HCT116 (cell line): ENCODE data around the gene GRB2. TPM values are rescaled to one million over a fixed set of nuclear protein-coding genes. Genes with fewer than 3 reads are reported as not detected.

Source experiments
- ATAC-seq: fragments of 200-7000 bp; cut with Tn5 transposase; 2 replicates; pipeline ENCODE4 v1.9.1; 2020; ENCODE audit warnings: mild to moderate bottlenecking, moderate library complexity
- BruUV-seq: library from RNA; stranded (reverse); fragments of 400-500 nt; replicated peaks from 2 replicates; lab custom pipeline; 2021; lab: Mats Ljungman, UMichigan
- CTCF ChIA-PET: fragments of 300-600 bp; sonication (Branson Sonifier 250); formaldehyde crosslinking; loops from one replicate; lab custom pipeline; 2021; ENCODE audit warnings: antibody characterized with exemption; lab: Charles Lee
- POLR2A ChIA-PET: fragments of 300-600, 350-600 bp; sonication (Branson Sonifier 250); formaldehyde crosslinking; loops from one replicate; lab custom pipeline; 2021; ENCODE audit warnings: antibody characterized with exemption; lab: Charles Lee
- RAD21 ChIA-PET, 2 experiments: fragments of 300-600 bp; sonication (Branson Sonifier 250); formaldehyde crosslinking; loops; one replicate each; lab custom pipeline; 2023; ENCODE audit warnings: low total read pairs in 2 of 2; ENCODE audit not compliant: uncharacterized antibody in 2 of 2, unreplicated experiment in 2 of 2, low non-redundant PET in 1 of 2; lab: Charles Lee
- DNase-seq: peaks from one replicate; pipeline ENCODE4 v3.0.0-alpha.2; 2010; ENCODE audit warnings: low read depth, low spot score
- H2AFZ ChIP-seq: fragments of 200-600 bp; shearing (Covaris generic), sonication (generic); 2 replicates; pipeline ENCODE4 v1.6.1; 2017; ENCODE audit warnings: low read depth, mixed run types, mixed read lengths, antibody characterized with exemption, low read length; ENCODE audit not compliant: poor library complexity, severe bottlenecking
- H3K27ac ChIP-seq: 2 replicates; pipeline ENCODE4 v1.5.1; 2012; ENCODE audit warnings: low read depth, low read length
- H3K27me3 ChIP-seq: fragments of 200-600 bp; sonication (generic); 2 replicates; pipeline ENCODE4 v1.6.1; 2016; ENCODE audit warnings: mixed run types, low read length, mixed read lengths; ENCODE audit not compliant: insufficient read depth
- H3K36me3 ChIP-seq, 2 experiments: fragments of 200-500 bp in 1 of 2; fragments of 200-600 bp in 1 of 2; sonication (Bioruptor generic) in 1 of 2; sonication (generic) in 1 of 2; 2 replicates each; pipeline versions ENCODE4 v1.5.1 to v1.6.1; 2014 to 2016; ENCODE audit warnings: low read length in 2 of 2, inconsistent platforms in 1 of 2, mixed read lengths in 1 of 2, mixed run types in 1 of 2; ENCODE audit not compliant: insufficient read depth in 2 of 2, control insufficient read depth in 1 of 2
- H3K4me1 ChIP-seq, 2 experiments: fragments of 200-600 bp in 1 of 2; sonication (generic) in 1 of 2; 2 replicates each; pipeline versions ENCODE4 v1.5.1 to v1.6.1; 2012 to 2017; ENCODE audit warnings: low read length in 2 of 2, inconsistent platforms in 1 of 2, mild to moderate bottlenecking in 1 of 2, mixed read lengths in 1 of 2, mixed run types in 1 of 2, moderate library complexity in 1 of 2; ENCODE audit not compliant: insufficient read depth in 2 of 2, control insufficient read depth in 1 of 2
- H3K4me2 ChIP-seq: fragments of 200-600 bp; sonication (generic); 2 replicates; pipeline ENCODE4 v1.6.1; 2017; ENCODE audit warnings: mixed run types, low read length, mixed read lengths
- H3K4me3 ChIP-seq, 2 experiments: fragments of 200-600 bp in 1 of 2; sonication (generic) in 1 of 2; replicated peaks in 1 of 2; 2 replicates each; pipeline ENCODE4 v1.5.1; 2011 to 2016; ENCODE audit warnings: low read length in 2 of 2, control low read depth in 1 of 2, low read depth in 1 of 2, mild to moderate bottlenecking in 1 of 2, mixed read lengths in 1 of 2, mixed run types in 1 of 2
- H3K79me2 ChIP-seq: fragments of 200-600 bp; sonication (generic); 2 replicates; pipeline ENCODE4 v1.6.1; 2017; ENCODE audit warnings: mild to moderate bottlenecking, mixed run types, low read length, moderate library complexity, mixed read lengths; ENCODE audit not compliant: insufficient read depth
- H3K9ac ChIP-seq: fragments of 200-600 bp; sonication (generic); 2 replicates; pipeline ENCODE4 v1.6.1; 2016; ENCODE audit warnings: low read length, mixed read lengths
- H3K9me2 ChIP-seq: fragments of 200-600 bp; sonication (generic), shearing (Covaris generic); 2 replicates; pipeline ENCODE4 v1.6.1; 2017; ENCODE audit warnings: mixed run types, mild to moderate bottlenecking, moderate library complexity; ENCODE audit not compliant: insufficient read depth
- H3K9me3 ChIP-seq, 2 experiments: fragments of 200-500 bp in 1 of 2; fragments of 200-600 bp in 1 of 2; sonication (Bioruptor generic) in 1 of 2; sonication (generic) in 1 of 2; 2 replicates each; pipeline ENCODE4 v1.6.1; 2014 to 2017; ENCODE audit warnings: low read length in 2 of 2, mixed read lengths in 2 of 2, inconsistent platforms in 1 of 2, low read depth in 1 of 2, mild to moderate bottlenecking in 1 of 2, mixed run types in 1 of 2, moderate library complexity in 1 of 2; ENCODE audit not compliant: control insufficient read depth in 1 of 2, insufficient read depth in 1 of 2
- H4K20me1 ChIP-seq: fragments of 200-600 bp; sonication (generic), shearing (Covaris generic); 2 replicates; pipeline ENCODE4 v1.6.1; 2017; ENCODE audit warnings: mixed run types, mild to moderate bottlenecking, moderate library complexity; ENCODE audit not compliant: insufficient read depth
- CBX3 ChIP-seq: IDR thresholded peaks from 2 replicates; pipeline ENCODE4 v1.6.1; 2012; ENCODE audit warnings: low read depth
- CEBPB ChIP-seq: IDR thresholded peaks from 2 replicates; pipeline ENCODE4 v1.6.1; 2012; ENCODE audit warnings: low read depth
- EGR1 ChIP-seq: IDR thresholded peaks from 2 replicates; pipeline ENCODE4 v1.6.1; 2012; ENCODE audit warnings: low read depth
- ELF1 ChIP-seq: IDR thresholded peaks from 2 replicates; pipeline ENCODE4 v1.6.1; 2012; ENCODE audit warnings: low read depth, borderline replicate concordance
- EZH2 ChIP-seq: fragments of 200-600 bp; sonication (generic); IDR thresholded peaks from 2 replicates; pipeline ENCODE4 v1.6.1; 2017; ENCODE audit warnings: antibody characterized with exemption, mixed run types
- EZH2phosphoT487 ChIP-seq: fragments of 200-600 bp; IDR thresholded peaks from 2 replicates; pipeline ENCODE4 v1.6.1; 2018; ENCODE audit warnings: antibody characterized with exemption, borderline replicate concordance
- FOSL1 ChIP-seq: IDR thresholded peaks from 2 replicates; pipeline ENCODE4 v1.6.1; 2012; ENCODE audit warnings: low read depth
- JUND ChIP-seq: IDR thresholded peaks from 2 replicates; pipeline ENCODE4 v1.6.1; 2012
- MAX ChIP-seq: IDR thresholded peaks from 2 replicates; pipeline ENCODE4 v1.6.1; 2012
- POLR2A ChIP-seq: IDR thresholded peaks from 2 replicates; pipeline ENCODE4 v1.7.0; 2011; ENCODE audit warnings: borderline replicate concordance; ENCODE audit not compliant: insufficient read depth, insufficient read length; ENCODE audit errors: extremely low read depth
- POLR2AphosphoS5 ChIP-seq: IDR thresholded peaks from 2 replicates; pipeline ENCODE4 v1.6.1; 2011; ENCODE audit warnings: mild to moderate bottlenecking, low read depth, low read length, moderate library complexity
- RAD21 ChIP-seq: IDR thresholded peaks from 2 replicates; pipeline ENCODE4 v1.6.1; 2012; ENCODE audit warnings: low read depth, mild to moderate bottlenecking
- SIN3A ChIP-seq: IDR thresholded peaks from 2 replicates; pipeline ENCODE4 v1.6.1; 2012; ENCODE audit warnings: low read depth
- SP1 ChIP-seq: IDR thresholded peaks from 2 replicates; pipeline ENCODE4 v1.6.1; 2012; ENCODE audit warnings: low read depth
- SRF ChIP-seq: IDR thresholded peaks from 2 replicates; pipeline ENCODE4 v1.6.1; 2012; ENCODE audit warnings: low read depth
- TCF7L2 ChIP-seq: IDR thresholded peaks from 2 replicates; pipeline ENCODE4 v1.7.0; 2011; ENCODE audit warnings: borderline replicate concordance, inconsistent platforms; ENCODE audit not compliant: insufficient read depth, insufficient read length; ENCODE audit errors: extremely low read depth
- YY1 ChIP-seq: IDR thresholded peaks from 2 replicates; pipeline ENCODE4 v1.6.1; 2011; ENCODE audit warnings: low read length, low read depth, moderate library complexity, mild to moderate bottlenecking; ENCODE audit not compliant: insufficient replicate concordance; ENCODE audit errors: extremely low read depth
- ZFX ChIP-seq: fragments of 450-650 bp; IDR thresholded peaks from 2 replicates; pipeline ENCODE4 v1.6.1; 2017
- ZNF274 ChIP-seq: fragments of 200-500 bp; sonication (Bioruptor generic); IDR thresholded peaks from 2 replicates; pipeline ENCODE4 v1.6.1; 2014; ENCODE audit warnings: mild to moderate bottlenecking, low read depth, low read length, inconsistent platforms
- intact Hi-C: fragments of 100-400 bp; cut with micrococcal nuclease; formaldehyde crosslinking; loops from 2 replicates; pipeline ENCODE4 v1.10.0; 2022
- total RNA-seq: library from RNA; stranded (reverse); gene quantifications from one replicate; pipeline ENCODE4 v1.2.1, GENCODE V29; 2021; ENCODE audit not compliant: unreplicated experiment
- TF ChIP-seq, protein P1 (sequence below): IDR thresholded peaks from 2 replicates; pipeline ENCODE4 v1.6.1; 2012; ENCODE audit warnings: low read depth
- TF ChIP-seq, protein P2 (sequence below): IDR thresholded peaks from 2 replicates; pipeline ENCODE4 v1.6.1; 2011; ENCODE audit warnings: mild to moderate bottlenecking, low read length, moderate library complexity; ENCODE audit not compliant: insufficient replicate concordance; ENCODE audit errors: extremely low read depth
- TF ChIP-seq, protein P3 (sequence below): IDR thresholded peaks from 2 replicates; pipeline ENCODE4 v1.6.1; 2012

GRB2 gene
- total RNA-seq, 1 experiment from 2014 or later: 146 TPM

DNA sequence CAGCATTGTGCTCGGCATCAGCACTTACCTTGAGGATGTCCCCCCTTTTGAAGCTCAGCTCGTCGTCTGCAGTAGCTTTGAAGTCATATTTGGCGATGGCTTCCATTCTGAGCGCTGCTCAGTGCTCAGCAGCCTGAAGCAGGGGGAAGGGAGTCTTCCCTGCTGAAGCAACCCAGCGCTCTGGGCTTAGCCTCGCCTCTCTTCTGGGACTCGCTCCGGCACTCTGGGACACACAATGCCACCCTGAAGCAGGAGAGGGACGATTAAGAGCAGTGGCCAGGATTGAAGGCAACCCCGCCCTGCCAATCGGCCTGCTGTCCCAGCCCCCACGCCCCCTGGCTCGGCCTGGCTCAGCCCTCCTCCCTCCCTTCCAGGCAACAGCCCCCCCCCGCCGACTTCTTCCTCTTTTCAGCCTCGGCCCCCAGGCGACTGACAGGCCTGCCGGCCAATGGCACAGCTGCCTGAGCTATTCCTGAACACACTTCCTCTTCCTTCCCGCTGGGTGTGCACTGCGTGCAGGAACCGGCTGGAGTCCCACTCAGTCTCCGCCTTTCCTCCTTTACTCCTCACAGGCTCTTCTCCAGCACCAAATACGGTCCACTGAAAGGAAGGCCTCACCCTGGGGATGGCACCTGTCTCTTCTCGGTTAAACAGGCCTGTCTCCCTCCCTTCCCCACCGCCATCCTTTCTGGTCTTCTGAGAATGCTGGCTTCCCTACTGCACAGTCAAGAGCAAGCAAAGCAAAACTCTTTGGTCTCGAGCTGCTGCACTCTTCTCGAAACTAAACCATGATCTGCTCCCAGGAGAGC lies 11.8 kb downstream of the GRB2 start:
- ChIA-PET POLR2A (interaction anchor here (0.6 to 3.0 kb wide), 16 partner anchors 12 to 132 kb away, joined by 3 to 27 read pairs (median 4); partner anchors contain the start of genes GRB2, MIF4GD, MRPS7 and SLC25A19), CTCF (interaction anchor here (1.0 to 2.0 kb wide), 6 partner anchors 11 to 208 kb away, joined by 3 to 10 read pairs (median 4); partner anchors contain the start of genes GRB2 and MIF4GD), RAD21 (interaction anchor here in 1 of 2 experiments (1.3 to 1.5 kb wide), 2 partner anchors 12 to 84 kb away, joined by 3 read pairs; partner anchors contain the start of gene GRB2)
- H3K4me3 ChIP-seq: peak overlapping the region; percentile 50 to 75
- DNase-seq: peak; percentile 95
- peak; percentile 99 for ATAC-seq
- H3K36me3 ChIP-seq: peaks cover 12 to 27% of the 10 kb centered on the region in 2 experiments; a peak in 3 of 4 replicates
- H3K9me3 ChIP-seq: no peaks in the 10 kb centered on the region
- no peaks in the 10 kb centered on the region for H3K27me3 ChIP-seq
- peak overlapping the region; percentile 68 for H3K9ac ChIP-seq
- no TSS peak for BruUV-seq
- H3K79me2 ChIP-seq: peaks cover 98% of the 10 kb centered on the region
- peaks cover 23 to 30% of the 10 kb centered on the region in 2 experiments for H3K4me1 ChIP-seq
- peak overlapping the region; percentile 60 for H3K27ac ChIP-seq
- H4K20me1 ChIP-seq: peaks cover 24% of the 10 kb centered on the region; the same call in 1 of the 2 replicates
- peak overlapping the region; percentile 87 for H3K4me2 ChIP-seq
- no peaks in the 10 kb centered on the region for H3K9me2 ChIP-seq
- intact Hi-C loops: no loop called here
- no peak overlapping the region for H2AFZ ChIP-seq
- TF ChIP-seq CBX3 (peak; percentile 61; the same call in 1 of the 2 replicates), ZFX (peak; percentile 46; the same call in 1 of the 2 replicates), YY1 (peak; percentile 82), POLR2A (peak; percentile 52), ELF1 (peak; percentile 84), JUND (no peak), SIN3A (peak; percentile 50; the same call in 1 of the 2 replicates), EZH2 (no peak), FOSL1 (no peak), SP1 (peak; percentile 99), RAD21 (no peak), EGR1 (no peak), MAX (peak; percentile 71), POLR2AphosphoS5 (peak; percentile 90), EZH2phosphoT487 (no peak), ZNF274 (no peak), TCF7L2 (peak; percentile 57), CEBPB (no peak), SRF (no peak; the same call in 1 of the 2 replicates)
- TF ChIP-seq, protein P1, sequence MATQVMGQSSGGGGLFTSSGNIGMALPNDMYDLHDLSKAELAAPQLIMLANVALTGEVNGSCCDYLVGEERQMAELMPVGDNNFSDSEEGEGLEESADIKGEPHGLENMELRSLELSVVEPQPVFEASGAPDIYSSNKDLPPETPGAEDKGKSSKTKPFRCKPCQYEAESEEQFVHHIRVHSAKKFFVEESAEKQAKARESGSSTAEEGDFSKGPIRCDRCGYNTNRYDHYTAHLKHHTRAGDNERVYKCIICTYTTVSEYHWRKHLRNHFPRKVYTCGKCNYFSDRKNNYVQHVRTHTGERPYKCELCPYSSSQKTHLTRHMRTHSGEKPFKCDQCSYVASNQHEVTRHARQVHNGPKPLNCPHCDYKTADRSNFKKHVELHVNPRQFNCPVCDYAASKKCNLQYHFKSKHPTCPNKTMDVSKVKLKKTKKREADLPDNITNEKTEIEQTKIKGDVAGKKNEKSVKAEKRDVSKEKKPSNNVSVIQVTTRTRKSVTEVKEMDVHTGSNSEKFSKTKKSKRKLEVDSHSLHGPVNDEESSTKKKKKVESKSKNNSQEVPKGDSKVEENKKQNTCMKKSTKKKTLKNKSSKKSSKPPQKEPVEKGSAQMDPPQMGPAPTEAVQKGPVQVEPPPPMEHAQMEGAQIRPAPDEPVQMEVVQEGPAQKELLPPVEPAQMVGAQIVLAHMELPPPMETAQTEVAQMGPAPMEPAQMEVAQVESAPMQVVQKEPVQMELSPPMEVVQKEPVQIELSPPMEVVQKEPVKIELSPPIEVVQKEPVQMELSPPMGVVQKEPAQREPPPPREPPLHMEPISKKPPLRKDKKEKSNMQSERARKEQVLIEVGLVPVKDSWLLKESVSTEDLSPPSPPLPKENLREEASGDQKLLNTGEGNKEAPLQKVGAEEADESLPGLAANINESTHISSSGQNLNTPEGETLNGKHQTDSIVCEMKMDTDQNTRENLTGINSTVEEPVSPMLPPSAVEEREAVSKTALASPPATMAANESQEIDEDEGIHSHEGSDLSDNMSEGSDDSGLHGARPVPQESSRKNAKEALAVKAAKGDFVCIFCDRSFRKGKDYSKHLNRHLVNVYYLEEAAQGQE: no peak
- TF ChIP-seq, protein P2, sequence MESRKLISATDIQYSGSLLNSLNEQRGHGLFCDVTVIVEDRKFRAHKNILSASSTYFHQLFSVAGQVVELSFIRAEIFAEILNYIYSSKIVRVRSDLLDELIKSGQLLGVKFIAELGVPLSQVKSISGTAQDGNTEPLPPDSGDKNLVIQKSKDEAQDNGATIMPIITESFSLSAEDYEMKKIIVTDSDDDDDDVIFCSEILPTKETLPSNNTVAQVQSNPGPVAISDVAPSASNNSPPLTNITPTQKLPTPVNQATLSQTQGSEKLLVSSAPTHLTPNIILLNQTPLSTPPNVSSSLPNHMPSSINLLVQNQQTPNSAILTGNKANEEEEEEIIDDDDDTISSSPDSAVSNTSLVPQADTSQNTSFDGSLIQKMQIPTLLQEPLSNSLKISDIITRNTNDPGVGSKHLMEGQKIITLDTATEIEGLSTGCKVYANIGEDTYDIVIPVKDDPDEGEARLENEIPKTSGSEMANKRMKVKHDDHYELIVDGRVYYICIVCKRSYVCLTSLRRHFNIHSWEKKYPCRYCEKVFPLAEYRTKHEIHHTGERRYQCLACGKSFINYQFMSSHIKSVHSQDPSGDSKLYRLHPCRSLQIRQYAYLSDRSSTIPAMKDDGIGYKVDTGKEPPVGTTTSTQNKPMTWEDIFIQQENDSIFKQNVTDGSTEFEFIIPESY: peak; percentile 69
- TF ChIP-seq, protein P3, sequence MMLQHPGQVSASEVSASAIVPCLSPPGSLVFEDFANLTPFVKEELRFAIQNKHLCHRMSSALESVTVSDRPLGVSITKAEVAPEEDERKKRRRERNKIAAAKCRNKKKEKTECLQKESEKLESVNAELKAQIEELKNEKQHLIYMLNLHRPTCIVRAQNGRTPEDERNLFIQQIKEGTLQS: no peak
